GM12801 (cell line): ENCODE measurements around the gene ZNF808.

Experiments
- CTCF ChIP-seq: IDR thresholded peaks from one replicate; pipeline ENCODE4 v1.5.1; 2011; ENCODE audit warnings: control low read depth; ENCODE audit not compliant: insufficient read length; ENCODE audit errors: extremely low read depth

ZNF808 gene

DNA sequence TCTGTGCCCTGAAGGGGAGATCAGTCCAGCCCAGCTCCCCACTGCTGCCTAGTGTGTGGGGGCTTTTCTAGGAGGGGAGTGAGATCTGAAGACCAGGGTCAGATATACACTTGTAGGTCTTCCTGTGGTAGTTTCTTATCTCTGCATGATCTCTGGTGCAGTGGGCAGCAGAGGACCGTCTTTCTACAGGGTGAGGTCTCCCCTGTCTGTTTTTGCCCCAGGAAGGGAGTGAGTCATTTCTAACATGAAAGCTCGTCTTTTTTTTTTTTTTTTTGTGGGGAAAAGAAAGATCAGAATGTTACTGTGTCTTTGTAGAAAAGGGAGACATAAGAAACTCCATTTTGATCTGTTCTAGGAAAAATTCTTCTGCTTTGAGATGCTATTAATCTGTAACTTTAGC is 8.8 kb upstream of the ZNF808 start:
- no peak for TF ChIP-seq CTCF

GRCh38 chr19:52520013-52520412 is 7.5 kb upstream of the ZNF808 start:
- no peak for TF ChIP-seq CTCF

DNA sequence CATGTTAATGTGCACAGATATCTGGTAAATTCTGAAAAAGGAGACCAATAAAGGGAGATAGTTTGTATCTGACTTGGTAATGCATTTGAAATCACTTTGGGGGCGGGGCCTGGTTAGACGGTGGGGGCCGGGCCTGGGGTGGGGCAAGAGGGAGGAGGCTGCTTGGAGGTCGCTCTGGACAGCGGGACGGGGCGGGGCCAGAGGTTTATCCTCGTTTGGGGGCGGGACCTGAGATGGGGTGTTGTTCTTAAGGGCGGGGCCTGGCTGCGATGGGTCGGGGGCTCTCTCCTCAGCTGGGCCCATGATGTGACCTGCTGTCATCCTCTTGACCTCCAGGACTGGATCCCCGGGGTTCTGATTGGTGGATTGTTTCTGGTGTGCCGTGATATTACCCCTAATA is 4.9 kb upstream of the ZNF808 start:
- no peak for TF ChIP-seq CTCF

DNA sequence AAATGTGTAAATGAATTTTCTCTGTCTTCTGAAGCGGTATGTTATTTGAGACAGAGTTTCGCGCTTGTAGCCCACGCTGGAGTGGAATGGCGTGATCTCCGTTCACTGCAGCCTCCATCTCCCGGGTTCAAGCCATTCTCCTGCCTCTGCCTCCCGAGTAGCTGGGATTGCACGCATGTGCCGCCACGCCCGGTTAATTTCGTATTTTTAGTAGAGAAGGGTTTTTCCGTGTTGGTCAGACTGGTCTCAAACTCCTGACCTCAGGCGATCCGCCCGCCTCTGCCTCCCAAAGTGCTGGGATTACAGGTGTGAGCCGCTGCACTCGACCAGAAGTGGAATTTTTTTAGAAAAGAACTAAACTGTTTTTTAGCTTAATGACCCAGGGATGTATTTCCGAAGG is 3.4 kb upstream of the ZNF808 start:
- no peak for TF ChIP-seq CTCF

DNA sequence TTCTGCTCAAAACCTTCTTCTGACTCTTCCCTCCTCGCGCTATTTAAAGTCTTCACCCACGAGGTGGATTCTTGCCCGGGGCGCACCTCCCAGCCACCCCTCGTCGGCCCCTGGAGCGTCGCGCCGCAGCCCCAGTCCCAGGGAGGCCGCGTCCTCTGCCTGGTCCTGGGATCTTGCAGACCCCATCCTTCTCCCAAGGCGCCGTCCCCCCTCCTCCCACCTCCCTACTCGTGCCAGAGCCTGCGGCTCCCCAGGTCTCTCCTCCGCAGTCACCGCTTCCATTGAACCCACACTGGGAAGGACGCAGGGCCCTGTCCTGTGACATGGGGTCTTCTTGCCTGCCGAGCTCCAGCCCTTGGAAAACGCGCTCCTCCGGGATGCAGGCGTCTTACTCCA is 486 bp downstream of the ZNF808 start:
- TF ChIP-seq CTCF: no peak

GRCh38 chr19:52532480-52532879 is 5.0 kb downstream of the ZNF808 start:
- TF ChIP-seq CTCF: no peak

- TF ChIP-seq CTCF: no peak
Observed at GRCh38 chr19:52533901-52534300, 6.4 kb downstream of the ZNF808 start.
